ENCODE data around the gene RBFOX2.
"Not testable (repeated sequence)": the region's sequence is repeated elsewhere in the genome, so short reads cannot be mapped to it uniquely, and the experiment has no call there.

The RBFOX2 gene

GRCh38 chr22:36003972-36004674 lies 24.5 kb downstream of the RBFOX2 start:
- DNase-seq, result no peak

DNA sequence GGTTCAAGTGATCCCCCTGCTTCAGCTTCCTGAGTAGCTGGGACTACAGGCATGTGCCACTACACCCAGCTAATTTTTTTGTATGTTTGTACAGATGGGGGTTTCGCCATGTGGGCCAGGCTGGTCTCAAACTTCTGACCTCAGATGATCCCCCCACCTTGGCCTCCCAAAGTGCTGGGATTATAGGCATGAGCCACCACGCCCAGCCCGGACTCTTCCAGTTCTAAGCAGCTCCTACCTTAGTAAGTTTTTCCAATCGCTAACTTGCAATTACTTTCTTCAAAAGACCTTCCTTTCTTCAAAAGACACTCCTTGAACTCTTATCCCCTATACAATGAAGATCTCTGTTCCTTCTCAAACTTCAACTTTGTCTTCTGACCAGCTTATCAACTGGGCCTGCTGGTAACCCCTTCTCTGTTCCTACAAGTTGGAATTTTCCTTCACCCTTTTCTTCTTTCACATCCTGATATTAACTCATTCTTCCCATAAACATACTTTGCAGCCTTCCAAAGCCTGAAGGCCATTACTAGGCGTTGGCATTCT lies 25.8 kb downstream of the RBFOX2 start:
- no peak for DNase-seq

- DNase-seq, result no peak
Measured at GRCh38 chr22:36002084-36002483, 26.5 kb downstream of the RBFOX2 start.

DNA sequence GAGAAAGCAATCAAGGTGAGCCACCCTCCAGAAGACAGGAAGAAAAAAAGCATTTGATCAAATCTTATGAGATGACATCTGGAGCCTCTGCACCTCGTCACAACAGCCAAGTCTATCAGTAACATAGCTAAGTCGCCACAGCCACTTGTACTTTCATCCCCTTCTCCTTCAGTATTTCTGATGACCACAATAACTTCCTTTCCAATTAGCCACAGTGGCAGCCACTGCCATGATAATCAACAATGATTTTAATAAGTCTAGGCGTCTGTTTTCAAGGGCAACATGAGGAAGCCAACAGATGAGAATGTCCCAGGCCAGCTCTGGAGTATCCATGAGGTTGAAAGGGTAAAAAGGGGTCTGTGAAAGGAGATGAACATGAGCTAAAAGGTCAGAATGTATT lies 29.9 kb downstream of the RBFOX2 start:
- no peak for DNase-seq

- no peak for DNase-seq
Measured at GRCh38 chr22:35997438-35997837, 31.2 kb downstream of the RBFOX2 start.

DNA sequence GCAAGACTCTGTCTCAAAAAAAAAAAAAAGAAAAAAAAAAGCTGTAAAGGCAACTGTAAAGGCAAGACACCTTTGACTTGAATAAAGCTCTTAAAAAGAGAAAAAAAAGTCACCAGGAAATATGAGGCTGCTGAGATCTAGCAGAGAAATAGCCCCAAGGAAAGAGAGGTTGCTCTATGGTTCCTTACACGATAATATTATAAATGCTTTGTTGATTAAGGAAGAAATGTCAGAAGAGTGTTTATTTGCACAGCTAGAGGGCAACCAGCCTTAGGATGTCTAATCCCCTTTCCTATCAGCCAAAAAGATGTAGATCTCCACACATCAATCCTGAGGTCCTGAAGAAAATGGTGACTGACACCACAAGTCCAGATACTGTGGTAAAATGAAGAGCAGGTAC lies 32.0 kb downstream of the RBFOX2 start:
- DNase-seq, result no peak

DNA sequence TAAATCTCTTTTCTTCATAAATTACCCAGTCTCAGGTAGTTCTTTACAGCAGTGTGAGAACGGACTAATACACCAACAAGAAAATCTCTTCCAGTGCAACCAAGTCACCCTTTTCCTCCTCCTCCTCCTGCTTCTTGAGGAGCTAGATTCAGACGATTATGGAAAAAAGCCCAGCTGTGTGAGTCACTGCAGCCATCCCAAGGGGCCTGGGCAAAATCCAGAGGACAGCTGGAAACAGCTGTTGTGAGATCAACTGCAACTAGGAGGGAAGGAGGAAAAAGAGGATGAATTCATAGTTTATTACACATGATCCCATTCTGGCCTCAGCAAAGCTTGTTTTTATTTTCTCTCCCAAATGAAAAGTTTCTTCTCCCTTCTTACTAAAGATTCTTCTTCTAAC lies 32.9 kb downstream of the RBFOX2 start:
- no peak for DNase-seq

DNA sequence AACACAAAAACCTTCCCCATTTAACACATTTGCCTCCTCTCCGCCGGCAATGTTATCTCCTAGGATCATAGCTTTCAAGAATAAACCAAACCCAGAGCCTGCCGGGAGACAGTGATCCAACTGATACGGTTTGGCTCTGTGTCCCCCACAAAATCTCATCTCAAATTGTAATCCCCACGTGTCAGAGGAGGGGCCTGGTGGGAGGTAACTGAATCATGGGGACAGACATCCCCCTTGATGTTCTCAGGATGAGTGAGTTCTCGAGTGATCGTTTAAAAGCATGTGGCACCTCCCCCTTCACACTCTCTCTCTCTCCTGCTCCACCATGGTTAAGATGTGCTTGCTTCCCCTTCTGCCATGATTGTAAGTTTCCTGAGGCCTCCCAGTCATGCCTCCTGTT lies 33.3 kb downstream of the RBFOX2 start:
- DNase-seq, result no peak

- DNase-seq, result not testable (repeated sequence)
Measured at GRCh38 chr22:35993727-35994126, 34.9 kb downstream of the RBFOX2 start.

- DNase-seq, result no peak
Measured at GRCh38 chr22:35993048-35993714, 35.4 kb downstream of the RBFOX2 start.

GRCh38 chr22:35991168-35991567 lies 37.5 kb downstream of the RBFOX2 start:
- no peak for DNase-seq

GRCh38 chr22:35988030-35988429 lies 40.6 kb downstream of the RBFOX2 start:
- DNase-seq, result no peak

- DNase-seq, result no peak
Measured at GRCh38 chr22:35987487-35987886, 41.1 kb downstream of the RBFOX2 start.

GRCh38 chr22:35986088-35986487 lies 42.5 kb downstream of the RBFOX2 start:
- DNase-seq, result no peak

- DNase-seq, result no peak
Measured at GRCh38 chr22:35985371-35985770, 43.3 kb downstream of the RBFOX2 start.

- no peak for DNase-seq
Measured at GRCh38 chr22:35984183-35985175, 44.1 kb downstream of the RBFOX2 start.

- DNase-seq, result no peak
Measured at GRCh38 chr22:35981900-35982299, 46.7 kb downstream of the RBFOX2 start.

DNA sequence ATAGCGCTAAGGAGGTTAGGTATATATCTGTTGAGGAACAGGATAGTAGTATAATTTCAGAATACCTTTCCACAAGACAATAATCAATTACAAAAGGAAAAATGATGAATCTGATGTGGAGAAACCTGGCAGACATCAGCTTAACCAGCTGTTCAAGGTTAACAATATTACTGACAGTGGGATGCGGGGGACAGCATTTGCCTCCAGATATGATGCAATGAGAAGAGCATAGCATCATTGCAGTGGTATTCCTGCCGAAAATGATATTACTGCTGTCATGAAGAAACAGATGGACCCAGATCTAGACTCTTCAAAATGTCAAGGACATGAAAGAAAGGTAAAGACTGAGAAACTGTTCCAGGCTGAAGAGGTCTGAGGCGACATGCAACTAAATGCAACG lies 49.7 kb downstream of the RBFOX2 start:
- no peak for DNase-seq

GRCh38 chr22:35978201-35978600 lies 50.4 kb downstream of the RBFOX2 start:
- no peak for DNase-seq

DNA sequence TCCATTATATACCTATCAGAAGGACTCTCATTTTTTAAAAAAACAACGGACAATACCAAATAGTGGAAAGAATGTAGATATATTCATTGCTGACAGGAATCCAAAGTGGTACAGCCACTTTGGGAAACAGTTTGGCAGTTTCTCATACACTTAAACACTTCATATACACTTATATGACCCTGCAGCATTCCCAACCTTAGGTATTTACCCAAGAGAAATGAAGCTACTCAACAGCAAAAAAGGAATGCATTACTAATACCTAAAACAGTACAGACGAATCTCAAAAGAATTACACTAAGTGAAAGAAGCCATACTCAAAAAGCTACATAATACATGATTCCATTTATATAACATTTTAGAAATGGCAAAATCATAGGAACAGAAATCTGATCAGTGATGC lies 51.5 kb downstream of the RBFOX2 start:
- no peak for DNase-seq

DNA sequence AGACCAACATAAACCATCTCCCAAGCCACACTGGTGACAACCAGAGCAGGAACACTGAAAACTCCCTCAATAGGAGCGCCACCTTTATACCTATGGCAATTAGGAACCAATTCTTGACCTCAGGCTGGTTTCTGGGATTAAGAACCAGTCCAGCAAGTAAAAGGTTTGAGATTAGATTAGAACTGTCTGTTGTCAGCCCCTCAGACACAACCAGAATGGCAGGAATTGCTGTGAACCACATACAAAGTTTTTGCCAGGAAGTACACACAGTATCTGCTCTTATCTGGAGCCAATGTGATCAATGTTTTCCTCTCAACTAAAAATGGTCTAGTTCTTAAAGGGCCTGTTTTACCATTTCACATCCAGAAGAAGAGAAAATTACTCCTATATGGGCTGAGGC lies 55.2 kb downstream of the RBFOX2 start:
- no peak for DNase-seq

GRCh38 chr22:35972559-35972958 lies 56.1 kb downstream of the RBFOX2 start:
- DNase-seq, result no peak

DNA sequence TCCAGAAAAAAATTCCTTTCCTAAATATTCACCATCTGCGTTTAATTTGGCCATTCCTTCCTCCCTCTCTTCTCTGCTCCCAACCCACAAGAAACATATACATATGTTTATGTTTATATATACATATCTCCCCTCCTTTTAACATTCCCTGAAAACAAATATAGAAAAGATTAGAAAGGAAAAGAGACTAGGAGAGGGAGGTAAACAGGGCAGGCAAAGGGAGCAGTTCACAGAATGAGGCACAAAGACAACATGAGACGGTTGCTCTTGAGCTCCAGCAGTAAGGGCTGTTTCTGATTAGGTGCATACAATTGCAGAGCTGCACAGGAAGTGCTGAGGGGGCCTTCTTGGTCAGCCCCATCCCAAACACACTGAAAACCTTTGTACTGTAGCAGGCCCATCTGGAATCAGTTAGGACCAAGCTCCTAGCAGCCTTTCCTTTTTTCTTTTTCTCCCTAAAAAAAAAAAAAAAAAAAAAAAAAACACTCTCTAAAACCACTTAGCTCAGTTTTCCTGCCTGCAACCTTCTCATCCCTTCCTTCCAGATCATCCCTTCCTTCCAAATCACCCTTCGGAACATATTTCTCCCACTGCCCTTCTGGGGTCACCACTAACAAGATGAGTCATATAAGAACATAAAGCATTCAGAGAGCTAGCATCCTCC lies 57.0 kb downstream of the RBFOX2 start:
- no peak for DNase-seq

All from activated CD8-positive, alpha-beta memory T cell treated with anti-CD3 and anti-CD28 coated beads for 24 hours (primary cell).